GM21390 (cell line): ENCODE data around the gene DMXL2.
"Not testable (repeated sequence)": the region's sequence is repeated elsewhere in the genome, so short reads cannot be mapped to it uniquely, and the experiment has no call there.

ENCODE experiments used
- ATAC-seq: cut with Tn5 transposase; IDR thresholded peaks from one replicate; pipeline ENCODE4 v1.9.1; 2021; ENCODE audit not compliant: unreplicated experiment

Gene DMXL2

DNA sequence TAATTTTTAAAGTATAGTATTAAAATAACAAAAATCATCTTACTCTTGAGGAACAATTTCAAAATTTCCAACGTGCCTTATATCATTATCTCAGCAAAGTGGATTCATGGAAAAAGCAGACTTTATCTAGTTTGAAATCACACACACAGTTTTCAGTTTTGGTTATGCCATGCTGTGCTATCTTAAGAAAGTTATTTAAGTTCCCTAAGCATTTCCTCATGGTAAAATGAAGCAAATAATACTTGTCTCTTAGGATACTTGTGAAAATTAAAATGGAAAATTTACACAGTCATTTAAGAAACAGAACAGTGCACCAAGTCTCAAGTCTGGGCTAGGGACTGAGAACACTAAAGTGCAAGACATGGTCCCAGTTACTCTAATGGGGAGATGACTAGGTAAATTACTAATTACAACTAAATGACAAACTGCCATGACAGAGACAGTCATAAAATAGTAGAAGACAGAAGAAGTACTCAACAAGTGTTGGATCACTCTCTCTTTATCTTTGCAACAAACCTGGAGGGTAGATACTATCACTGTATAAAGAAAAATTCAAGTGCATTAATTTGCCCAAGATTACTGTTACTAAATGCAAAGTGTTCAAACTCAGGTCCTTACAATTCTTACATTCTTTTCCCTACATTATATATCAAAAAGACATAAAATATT, 44.8 kb downstream of the DMXL2 start:
- ATAC-seq, result no peak

DNA sequence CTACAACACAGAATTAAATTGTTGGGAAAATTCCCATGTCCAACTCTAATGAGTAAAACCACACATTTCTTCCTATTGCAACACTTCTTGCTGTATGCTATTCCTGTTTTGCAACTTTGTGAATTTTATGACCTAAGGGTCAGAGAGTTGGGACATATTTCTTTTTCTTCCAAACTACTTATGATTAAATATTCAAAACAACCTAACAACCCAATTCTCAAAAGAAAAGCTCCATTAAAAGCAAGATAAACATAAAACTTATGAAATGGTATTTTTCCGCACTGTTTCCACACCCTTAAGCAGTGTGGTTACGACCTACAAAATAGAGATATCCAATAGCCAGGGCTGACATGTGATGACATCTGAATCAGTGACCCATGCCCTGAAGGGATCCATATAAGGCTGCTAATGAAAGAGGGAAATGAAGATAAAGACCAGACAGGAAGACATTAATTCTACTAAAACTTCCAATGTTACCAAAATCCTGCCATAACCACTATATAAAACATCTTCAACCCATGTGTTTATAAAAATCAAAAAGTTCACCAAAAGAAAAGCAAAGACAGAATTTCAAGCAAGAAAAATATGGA, 45.6 kb downstream of the DMXL2 start:
- no peak for ATAC-seq

DNA sequence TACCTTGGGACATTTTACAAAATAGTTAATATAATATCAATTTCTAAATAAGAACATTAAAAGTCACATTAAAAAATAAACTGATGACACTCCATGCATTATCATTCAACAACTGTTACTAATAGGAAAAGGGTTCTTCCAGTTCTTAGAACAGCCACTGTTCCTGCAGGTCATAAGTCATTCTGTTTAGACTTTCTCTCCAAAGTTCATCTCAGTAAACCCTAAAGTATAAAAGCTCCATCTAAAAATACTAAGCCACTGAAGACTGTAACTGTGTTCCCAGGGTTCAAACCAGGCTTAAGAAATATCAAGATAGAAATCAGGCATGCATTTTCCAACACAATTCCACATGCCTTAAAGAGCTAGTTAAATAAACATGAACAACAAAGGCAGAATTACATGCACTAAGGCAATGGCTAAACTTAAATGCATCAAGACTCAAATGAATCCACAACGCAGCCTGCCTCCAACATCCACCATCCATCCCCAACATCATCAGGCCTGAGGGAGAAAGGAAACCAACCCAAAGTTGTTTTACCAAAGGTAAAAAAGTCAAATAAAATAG, 46.2 kb downstream of the DMXL2 start:
- no peak for ATAC-seq

DNA sequence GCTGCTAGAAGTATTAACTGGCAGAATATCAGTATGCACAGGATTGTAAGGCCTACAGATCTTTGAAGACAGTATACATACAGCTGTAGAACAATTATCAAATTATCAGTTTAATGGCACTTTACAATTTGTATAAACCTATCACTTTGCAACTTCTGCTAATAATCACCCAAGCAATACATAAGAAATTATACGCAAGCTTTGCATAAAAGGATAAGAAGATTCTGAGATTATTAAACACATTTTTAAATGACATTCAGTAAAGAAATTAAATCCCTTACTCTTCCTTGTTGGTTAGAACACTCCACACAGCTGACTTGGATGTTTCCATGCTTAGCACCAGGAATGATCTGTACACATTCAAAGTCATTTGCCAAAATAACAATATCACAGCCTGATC, 46.8 kb downstream of the DMXL2 start:
- no peak for ATAC-seq

DNA sequence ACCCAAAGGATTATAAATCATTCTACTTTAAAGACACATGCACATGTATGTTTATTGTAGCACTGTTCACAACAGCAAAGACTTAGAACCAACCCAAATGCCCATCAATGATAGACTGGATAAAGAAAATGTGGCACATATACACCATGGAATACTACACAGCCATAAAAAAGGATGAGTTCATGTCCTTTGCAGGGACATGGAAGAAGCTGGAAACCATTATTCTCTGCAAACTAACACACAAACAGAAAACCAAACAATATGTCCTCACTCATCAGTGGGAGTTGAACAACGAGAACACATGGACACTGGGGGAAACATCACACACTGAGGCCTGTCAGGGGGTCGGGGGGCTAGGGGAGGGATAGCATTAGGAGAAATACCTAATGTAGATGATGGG, 49.2 kb downstream of the DMXL2 start:
- not testable (repeated sequence) for ATAC-seq

DNA sequence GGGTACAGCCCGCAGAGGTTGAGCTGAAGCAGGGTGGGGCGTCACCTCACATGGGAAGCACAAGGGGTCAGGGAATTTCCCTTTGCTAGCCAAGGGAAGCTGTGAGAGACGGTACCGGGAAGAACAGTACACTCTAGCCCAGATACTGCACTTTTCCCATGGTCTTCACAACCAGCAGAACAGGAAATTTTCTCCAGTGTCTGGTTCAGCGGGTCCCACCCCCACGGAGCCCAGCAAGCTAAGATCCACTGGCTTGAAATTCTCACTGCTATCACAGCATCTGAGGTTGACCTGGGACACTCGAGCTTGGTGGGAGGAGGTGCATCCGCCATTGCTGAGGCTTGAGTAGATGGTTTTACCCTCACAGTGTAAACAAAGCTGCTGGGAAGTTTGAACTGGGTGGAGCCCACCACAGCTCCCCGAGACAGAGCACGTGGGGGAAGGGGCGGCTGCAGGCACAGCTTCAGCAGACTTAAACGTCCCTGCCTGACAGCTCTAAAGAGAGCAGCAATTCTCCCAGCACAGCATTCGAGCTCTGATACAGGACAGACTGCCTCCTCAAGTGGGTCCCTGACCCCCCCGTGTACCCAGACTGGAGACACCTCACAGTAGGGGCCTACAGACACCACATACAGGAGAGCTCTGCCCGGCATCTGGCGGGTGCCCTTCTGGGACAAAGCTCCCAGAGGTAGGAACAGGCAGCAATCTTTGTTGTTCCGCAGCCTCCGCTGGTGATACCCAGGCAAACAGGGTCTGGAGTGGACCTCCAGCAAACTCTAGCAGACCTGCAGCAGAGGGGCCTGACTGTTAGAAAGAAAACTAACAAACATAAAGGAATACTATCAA, 53.4 kb downstream of the DMXL2 start:
- not testable (repeated sequence) for ATAC-seq

- ATAC-seq, result no peak
Measured at GRCh38 chr15:51561271-51561670, 61.3 kb downstream of the DMXL2 start.

DNA sequence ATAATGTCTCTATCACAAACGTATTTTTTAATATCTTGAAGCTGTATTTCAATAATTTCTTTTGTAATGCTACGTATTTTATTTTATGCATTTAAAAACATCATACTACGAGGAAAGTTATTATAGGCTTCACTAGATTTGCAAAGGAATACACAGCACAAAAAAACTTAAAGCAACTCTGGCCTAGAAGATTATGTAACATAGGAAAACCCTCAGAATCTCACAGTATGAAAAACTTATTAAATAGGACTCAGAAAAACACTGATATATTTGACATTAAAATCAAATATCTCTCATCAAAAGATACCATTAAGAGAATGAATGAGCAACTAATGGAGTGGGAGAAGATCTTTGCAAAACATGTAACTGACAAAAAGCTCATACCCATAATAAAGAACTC, 63.7 kb downstream of the DMXL2 start:
- no peak for ATAC-seq

DNA sequence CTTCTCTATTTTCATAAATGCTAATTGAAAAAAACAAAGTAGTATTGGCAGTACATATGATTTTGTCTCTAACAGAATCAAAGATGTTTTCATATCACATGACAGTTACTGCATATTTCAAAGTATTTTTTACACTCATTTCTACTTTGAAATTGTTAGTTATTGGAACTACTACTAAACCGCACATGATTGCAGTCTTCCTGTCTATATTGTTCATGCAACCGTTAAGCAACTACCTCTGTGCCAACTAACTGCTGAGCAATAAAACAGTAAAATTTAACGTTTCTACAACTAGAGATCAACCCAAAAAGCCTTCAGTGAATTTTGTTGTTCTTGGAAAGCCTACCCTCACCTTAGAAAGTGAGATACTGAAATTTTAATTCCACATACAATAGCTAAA, 64.2 kb downstream of the DMXL2 start:
- no peak for ATAC-seq

DNA sequence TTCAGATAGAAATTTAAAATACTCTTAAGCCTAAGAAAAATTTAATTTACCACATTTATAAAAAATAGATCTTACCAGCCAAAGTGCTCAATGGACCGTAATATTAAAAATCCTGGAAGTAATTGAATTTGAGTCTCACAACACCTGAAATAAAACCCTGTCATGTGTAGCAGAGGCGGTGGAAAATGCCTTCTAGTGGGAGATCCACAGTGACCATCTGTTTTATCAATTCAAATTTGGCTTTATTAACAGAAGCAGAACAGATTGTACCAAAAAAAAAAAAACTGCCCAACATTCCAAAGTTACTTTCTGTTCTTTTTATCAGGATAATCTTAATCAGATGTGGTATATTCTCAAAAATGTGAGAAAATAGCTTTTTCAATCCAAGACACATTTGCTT, 71.7 kb downstream of the DMXL2 start:
- ATAC-seq, result no peak

DNA sequence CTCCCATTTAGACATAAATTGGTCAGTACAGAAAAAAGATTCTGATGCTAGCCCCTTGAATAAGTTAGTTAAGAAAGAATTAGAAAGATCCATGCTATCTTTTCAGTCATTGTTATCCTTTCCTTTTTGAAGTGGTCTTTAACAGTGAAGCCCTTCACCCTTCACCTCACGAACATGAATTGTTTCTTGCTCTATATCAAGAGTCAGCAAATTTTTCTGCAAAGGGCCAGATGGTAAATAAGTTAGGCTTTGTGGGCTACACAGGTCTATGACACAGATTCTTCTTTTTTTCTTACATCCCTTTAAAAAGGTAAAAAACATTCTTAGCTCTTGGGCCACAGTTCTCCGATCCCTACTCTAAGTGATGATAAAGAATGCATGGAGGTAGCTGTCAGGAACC, 74.9 kb downstream of the DMXL2 start:
- ATAC-seq, result no peak

DNA sequence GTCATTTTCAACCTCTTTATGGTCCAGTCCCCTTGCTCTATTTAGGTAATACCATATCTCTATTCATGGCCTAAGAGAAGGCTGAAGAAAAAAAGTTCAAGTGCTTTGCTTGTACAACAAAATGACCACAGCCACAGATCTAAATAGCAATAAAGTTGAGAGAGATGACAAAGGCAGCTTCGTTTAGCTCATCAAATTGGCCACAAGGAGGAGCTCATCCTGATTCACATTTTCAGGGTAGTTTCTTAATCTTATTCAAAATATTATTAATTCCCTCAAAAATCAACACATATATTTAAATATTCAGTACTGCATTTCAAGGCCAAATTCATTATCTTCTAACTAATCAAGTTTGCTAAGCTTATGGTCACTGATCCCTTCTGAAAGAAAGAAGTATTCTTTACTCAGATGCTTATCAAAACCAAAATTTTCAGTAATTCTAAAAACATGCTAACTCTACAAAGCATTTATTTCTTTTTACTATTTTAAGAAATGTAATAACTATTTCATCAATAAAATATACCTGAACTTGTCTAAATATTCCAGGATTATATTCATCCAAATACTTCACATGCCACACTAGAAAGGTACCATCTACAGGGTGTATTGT, 85.5 kb downstream of the DMXL2 start:
- ATAC-seq, result no peak

DNA sequence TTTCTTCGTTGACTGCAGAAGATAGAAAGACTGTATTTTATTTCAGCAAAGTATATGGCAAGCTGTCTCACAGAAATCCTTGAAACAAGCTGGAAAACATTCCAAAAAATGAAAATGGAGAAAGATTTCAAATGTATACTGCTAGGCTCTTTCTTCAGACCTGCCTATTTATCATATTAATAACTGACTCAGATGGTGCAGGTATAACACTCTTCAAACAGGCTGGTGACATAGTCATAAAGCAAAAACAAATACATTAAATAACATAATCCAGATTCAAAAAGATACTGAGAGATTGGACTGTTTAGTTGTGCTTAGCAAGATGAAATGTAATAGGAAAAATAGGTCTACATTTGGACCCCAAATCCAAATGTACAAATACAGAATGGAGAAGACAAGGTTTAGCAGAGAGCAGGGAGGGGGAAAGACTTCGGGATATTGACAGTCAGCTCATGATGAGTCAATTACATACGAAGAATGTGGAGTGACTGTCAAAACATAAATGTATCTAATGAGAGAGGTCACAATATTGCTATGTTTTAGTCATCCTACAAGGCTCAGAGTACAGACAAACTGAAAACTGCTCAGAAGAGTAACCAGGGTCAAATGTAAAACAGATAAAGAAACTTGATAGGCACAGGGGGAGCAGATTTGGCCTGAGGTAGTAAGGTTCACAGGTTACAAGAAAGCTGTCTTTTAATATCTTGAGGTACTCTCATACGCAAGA, 88.7 kb downstream of the DMXL2 start:
- no peak for ATAC-seq

DNA sequence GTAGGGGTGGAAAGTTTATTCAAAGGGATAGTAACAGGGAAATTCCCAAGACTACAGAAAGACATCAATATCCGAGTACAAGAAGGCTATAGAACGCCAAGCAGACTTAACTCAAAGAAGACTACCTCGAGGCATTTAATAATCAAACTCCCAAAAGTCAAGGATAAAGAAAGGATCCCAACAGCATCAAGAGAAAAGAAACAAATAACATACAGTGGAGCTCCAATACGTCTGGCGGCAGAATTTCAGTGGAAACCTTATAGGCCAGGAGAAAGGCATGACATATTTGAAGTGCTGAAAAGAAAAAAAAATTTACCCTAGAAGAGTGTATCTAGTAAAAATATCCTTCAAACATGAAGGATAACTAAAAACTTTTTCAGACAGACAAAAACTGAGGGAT, 95.6 kb downstream of the DMXL2 start:
- no peak for ATAC-seq

DNA sequence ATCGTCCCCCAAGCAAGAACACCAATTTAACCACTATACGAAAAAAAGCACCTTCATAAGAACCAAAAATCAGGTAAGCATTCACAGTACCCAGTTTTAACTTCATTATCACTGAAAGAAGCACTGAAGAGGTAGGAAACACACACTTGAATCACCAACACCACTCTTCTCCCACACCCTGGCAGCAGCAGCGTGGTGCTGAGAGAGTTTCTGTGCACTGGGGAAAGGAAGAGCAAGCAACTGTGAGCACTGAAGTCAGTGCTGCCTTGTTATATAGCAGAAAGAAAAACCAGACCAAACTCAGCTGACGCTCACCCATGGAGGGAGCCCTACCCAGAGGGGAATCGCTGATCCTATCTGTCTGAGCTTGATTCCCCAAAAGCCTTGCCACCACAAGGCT, 98.2 kb downstream of the DMXL2 start:
- no peak for ATAC-seq

DNA sequence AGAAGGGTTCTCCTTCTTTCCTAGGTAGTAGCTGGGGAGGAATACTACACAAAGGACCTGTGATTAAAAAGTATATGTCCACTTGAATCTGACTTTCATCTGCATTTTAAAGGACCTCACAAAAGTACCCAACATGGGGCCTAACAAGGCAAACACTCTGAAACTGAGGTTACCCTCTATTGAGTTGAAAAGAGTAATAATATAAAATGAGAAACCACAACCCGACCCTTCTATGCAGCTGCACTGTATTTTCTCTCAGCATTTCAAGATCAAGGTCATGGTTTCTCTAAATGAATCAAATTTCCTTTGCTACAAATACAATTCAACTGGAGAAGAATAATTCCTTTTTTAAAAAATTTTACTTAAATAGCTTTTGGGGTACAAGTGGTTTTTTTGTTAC, 106.3 kb downstream of the DMXL2 start:
- no peak for ATAC-seq

DNA sequence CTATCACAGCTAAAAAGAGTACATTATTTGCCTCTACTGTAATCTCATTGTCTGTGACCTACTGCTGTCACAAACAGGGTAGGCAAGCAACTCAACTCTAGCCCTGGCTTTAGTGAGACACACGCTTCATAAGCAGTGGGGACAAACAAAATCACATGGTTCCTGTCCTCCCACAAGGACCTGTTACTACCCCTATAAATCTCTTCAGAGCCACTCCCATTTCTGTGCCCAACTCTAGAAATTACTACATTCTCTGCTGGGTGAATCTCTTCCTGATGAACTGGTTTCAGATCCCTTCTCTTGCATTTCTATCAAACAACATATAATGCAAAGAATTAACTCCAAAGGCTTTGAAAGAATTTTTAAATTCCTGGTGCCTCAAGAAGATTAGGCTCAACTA, 117.3 kb downstream of the DMXL2 start:
- no peak for ATAC-seq

DNA sequence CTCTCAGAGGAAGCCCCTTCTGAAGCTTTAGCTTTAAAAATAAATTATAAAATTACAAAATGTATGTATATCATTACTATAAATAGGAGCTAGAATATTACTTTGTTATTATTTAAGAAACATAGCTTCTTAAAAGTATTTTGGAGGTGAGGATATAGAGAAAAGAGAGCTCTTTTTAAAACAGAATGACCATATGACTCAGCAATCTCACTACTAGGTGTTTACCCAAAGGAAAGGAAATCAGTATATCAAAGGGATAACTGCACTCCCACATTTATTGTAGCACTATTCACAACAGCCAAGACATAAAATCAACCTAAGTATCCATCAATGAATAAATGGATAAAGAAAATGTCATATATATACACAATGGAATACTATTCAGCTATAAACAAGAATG, 119.6 kb downstream of the DMXL2 start:
- no peak for ATAC-seq

DNA sequence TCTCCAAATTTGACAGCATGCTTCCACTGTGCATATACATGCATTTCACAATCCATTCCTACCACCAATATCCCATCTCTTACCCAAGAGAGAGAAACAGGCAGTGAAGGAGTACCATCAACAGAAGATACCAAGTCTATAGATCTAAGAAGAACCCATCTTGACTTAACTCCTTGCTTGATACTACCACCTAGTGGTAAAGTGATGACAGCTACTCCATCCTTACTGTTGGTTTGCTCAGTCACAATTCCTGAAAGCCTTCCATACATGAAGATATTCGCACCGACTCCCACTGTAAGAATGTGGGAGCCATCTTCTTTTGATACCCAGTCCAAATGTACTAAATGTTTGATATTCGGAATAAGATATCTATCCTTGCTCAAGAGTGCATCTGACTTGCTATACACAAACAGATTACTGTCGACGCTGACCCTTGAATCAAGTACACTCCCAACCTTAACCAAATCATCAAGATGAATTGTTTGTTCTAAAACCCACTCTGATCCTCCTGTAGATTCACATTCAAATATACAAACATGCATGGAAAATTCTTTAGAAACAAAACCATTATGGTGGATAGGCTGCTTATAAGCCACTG, 123.1 kb downstream of the DMXL2 start:
- no peak for ATAC-seq

- no peak for ATAC-seq
Measured at GRCh38 chr15:51497806-51498205, 124.8 kb downstream of the DMXL2 start.
